ENCODE results near the gene GRM4.

The GRM4 gene

DNA sequence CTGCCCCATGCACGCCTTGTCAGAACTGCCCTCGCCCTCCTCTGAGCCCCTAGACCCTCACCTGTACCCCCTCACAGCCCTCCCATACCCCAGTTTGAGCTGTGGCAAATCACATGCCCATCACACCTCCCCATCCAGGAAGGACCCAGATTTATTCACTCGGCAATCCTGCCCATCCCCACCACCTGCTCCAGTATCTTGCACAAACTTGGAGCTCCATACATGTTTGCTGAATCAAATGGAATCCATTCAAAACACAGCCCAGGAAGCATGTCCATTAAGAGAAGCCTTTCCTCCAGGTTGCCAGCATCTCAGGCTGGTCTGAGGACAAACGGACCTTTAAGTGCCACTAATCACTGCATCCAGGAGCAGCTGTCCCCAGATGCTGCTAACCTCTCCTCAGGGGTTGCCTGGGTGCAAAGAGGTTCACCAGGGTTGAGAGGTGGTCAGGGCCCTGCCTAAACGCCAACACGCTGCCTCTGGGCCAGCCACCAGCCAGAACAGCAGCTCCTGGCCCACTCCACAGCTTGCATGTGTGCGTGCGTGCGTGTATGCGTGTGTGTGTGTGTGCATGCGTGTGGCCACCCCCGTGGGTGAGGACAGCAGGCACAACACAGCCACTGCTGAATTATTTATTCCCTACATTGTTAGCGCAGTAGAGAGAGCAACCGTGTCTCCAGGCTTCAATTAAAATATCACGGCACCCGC is 31.0 kb downstream of the GRM4 start:
- H3K4me1 ChIP-seq (ENCODE audit: control insufficient read depth in 1 of 2, insufficient read depth in 1 of 2, low read depth in 1 of 2, low read length in 1 of 2), result no peaks in the 10 kb centered on the region
- H3K9me3 ChIP-seq, result no peaks in the 10 kb centered on the region
- H3K4me3 ChIP-seq (ENCODE audit: low read depth in 1 of 2, low read length in 1 of 2), result no peak overlapping the region
- TF ChIP-seq CTCF (IDR thresholded peaks at IDR 0.05), result no peak
- H3K27me3 ChIP-seq, result peaks cover 9% of the 10 kb centered on the region
- no peaks in the 10 kb centered on the region for H3K36me3 ChIP-seq
- H3K27ac ChIP-seq, result no peak overlapping the region

DNA sequence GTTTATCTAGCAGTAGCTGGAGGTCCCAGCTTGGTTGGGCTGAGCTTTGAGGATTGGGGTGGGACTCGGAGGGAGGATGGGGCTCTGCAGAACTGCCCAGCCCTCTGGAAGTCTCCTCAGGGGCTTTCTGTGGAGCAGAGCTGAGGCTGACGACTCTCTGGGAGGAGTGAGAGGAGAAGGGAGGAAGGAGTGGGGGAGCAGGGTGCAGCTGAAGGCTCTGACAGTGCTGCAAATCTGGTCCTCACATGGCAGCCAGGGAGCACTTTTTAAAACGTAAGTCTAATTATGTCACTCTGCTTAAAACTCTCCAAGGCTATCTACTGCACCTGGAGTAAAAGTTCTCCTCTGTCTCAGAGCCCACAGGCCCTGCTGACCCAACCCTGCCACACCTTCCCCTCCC is 32.4 kb downstream of the GRM4 start:
- Histone ChIP-seq H3K4me1 (ENCODE audit: control insufficient read depth in 1 of 2, insufficient read depth in 1 of 2, low read depth in 1 of 2, low read length in 1 of 2) (no peaks in the 10 kb centered on the region), H3K27me3 (peaks cover 9% of the 10 kb centered on the region), H3K27ac (no peak overlapping the region), H3K4me3 (ENCODE audit: low read depth in 1 of 2, low read length in 1 of 2) (no peak overlapping the region), H3K9me3 (no peaks in the 10 kb centered on the region), H3K36me3 (no peaks in the 10 kb centered on the region)
- no peak for TF ChIP-seq CTCF (IDR thresholded peaks at IDR 0.05)

DNA sequence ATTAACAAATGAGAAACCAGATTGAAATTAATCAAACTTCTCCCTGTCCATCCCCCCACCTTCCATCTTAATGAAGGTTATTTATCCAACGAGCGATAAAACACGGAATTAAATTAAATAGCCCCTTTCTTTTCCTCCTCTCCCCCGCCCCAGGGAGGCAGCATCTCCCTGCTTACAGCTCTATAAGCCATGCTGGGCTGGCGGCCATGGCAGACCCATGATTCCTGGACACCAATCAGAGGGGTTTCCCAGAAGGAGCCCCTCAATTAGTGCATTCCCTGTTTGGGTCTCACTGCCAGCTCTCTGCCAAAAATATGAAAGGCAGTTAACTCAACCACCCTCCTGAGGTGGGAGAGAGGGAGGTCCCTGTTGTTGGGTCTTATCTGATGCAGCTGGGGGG is 33.8 kb downstream of the GRM4 start:
- Histone ChIP-seq H3K4me1 (ENCODE audit: control insufficient read depth in 1 of 2, insufficient read depth in 1 of 2, low read depth in 1 of 2, low read length in 1 of 2) (no peaks in the 10 kb centered on the region), H3K4me3 (ENCODE audit: low read depth in 1 of 2, low read length in 1 of 2) (no peak overlapping the region), H3K36me3 (no peaks in the 10 kb centered on the region), H3K27me3 (peaks cover 9% of the 10 kb centered on the region), H3K9me3 (no peaks in the 10 kb centered on the region), H3K27ac (no peak overlapping the region)
- TF ChIP-seq CTCF (IDR thresholded peaks at IDR 0.05), result no peak

GRCh38 chr6:34110610-34111009 is 35.3 kb downstream of the GRM4 start:
- TF ChIP-seq CTCF (IDR thresholded peaks at IDR 0.05), result no peak
- Histone ChIP-seq H3K27ac (no peak overlapping the region), H3K27me3 (peaks cover 3% of the 10 kb centered on the region), H3K4me1 (ENCODE audit: control insufficient read depth in 1 of 2, insufficient read depth in 1 of 2, low read depth in 1 of 2, low read length in 1 of 2) (no peaks in the 10 kb centered on the region), H3K4me3 (ENCODE audit: low read depth in 1 of 2, low read length in 1 of 2) (no peak overlapping the region), H3K36me3 (no peaks in the 10 kb centered on the region), H3K9me3 (no peaks in the 10 kb centered on the region)

GRCh38 chr6:34108176-34108575 is 37.7 kb downstream of the GRM4 start:
- H3K27me3 ChIP-seq, result peaks cover 3% of the 10 kb centered on the region
- H3K4me1 ChIP-seq (ENCODE audit: control insufficient read depth in 1 of 2, insufficient read depth in 1 of 2, low read depth in 1 of 2, low read length in 1 of 2), result no peaks in the 10 kb centered on the region
- H3K4me3 ChIP-seq (ENCODE audit: low read depth in 1 of 2, low read length in 1 of 2), result no peak overlapping the region
- no peaks in the 10 kb centered on the region for H3K9me3 ChIP-seq
- no peak for TF ChIP-seq CTCF (IDR thresholded peaks at IDR 0.05)
- no peak overlapping the region for H3K27ac ChIP-seq
- H3K36me3 ChIP-seq, result no peaks in the 10 kb centered on the region

Data from neutrophil (primary cell).